ENCODE data around the gene HMMR.
"Not testable (repeated sequence)": the region's sequence is repeated elsewhere in the genome, so short reads cannot be mapped to it uniquely, and the experiment has no call there.

HMMR gene

DNA sequence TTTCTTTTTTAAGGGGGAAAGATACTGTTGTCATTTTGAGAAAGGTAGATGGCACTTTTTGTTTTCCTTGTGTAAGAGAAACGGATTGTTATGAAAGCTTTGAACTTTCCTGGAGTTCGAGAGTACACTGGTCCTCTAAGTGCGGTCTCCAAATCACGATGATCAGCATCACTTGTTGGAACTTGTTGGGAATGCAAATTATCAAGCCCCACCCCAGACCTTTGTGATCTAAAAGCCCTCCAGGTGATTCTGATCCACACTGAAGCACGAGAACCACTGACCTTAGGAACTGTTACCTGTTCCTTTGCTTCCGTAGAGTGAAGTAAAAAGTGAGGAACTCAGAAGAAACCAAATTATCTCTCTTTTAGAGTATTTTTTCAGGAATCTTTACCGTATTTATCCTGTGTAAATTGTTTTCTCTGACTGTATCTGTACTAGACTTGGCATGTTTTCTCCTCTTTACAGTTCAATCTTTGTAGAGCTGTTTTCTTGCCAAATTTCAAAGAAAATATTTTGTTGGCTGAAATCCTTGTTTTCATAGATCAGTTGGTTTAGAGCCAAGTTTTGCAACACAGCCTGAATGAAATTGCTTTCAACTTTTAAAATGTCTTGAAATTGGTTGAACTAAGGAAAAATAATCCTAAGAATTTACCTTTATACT is 49.0 kb downstream of the HMMR start:
- DNase-seq, result peak; percentile 33

- DNase-seq, result no peak
These were observed 52.1 kb downstream of the HMMR start for GRCh38 chr5:163512526-163512925.

DNA sequence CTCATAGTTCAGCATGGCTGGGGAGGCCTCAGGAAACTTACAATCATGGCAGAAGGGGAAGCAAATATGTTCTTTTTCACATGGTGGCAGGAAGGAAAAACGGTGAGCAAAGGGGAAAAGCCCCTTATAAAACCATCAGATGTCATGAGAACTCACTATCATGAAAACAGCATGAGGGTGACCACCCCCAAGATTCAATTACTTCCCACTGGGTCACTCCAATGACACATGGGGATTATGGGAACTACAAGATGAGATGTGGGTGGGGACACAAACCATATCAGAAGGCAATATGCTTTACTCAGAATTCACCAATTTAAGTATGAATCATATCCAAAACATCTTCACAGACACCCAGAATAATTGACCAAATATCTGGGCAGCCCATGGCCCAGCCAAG is 64.7 kb downstream of the HMMR start:
- DNase-seq, result no peak

DNA sequence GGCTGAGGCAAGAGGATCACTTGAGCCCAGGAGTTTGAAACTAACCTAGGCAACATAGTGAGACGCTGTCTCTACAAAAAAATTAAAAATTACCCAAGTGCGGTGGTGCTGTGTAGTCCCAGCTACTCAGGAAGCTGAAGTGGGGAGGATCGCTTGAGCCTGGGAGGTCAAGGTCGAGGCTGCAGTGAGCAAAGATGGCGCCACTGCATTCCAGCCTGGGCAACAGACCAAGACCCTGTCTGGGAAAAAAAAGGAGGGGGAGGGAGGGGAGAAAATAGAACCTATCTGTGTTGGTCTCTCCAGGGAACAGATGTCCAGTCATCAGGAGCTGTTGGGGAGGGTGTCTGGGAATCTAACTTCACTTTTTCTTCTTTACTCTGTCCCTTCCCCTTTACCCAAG is 69.3 kb downstream of the HMMR start:
- no peak for DNase-seq

- no peak for DNase-seq
These were observed 70.8 kb downstream of the HMMR start for GRCh38 chr5:163531272-163531671.

- no peak for DNase-seq
These were observed 72.0 kb downstream of the HMMR start for GRCh38 chr5:163532171-163533084.

DNA sequence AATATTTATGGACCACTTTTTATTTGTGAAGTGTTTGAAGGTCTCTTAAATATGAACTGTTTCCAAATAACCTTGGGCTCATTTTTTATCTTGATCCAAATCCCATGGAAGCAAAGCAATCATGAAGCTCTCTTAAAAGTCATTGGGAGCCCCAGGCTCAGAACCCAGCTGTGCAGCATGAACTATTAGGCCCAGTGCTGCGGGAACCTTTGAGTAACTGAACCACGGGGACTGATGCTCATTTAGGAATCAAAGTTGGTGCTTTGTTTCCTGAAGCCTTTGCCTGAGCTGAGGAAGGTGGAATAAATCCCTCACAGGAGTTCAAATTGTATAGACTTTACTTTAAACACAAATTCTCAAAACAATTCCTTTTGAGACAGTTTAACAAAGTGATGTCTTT is 72.8 kb downstream of the HMMR start:
- DNase-seq, result no peak

DNA sequence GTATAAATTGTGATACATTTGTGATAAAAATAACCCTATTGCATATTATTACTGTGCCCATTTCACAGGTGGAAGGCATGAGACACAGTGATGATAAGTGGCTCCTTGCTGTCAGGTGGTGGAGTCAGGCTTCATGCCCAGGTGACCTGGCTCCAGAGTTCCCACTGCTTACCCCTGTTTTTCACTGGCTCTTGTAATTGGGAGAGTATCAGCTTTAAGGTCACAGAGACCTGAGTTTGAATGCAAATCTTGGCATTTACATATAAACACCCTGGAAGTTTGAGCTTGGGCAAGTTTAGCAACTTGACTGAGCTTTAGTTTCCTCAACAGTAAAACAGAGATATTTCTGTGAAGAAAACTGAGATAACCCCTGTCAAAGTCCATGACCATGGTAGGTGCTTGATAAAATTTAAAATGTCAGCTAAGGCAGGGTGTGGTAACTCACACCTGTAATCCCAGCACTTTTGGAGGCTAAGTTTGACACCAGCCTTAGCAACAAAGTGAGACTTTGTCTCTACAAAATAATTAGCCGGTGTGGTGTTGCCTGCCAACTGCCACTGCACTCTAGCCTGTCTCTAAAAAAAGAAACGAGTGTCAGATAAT is 74.2 kb downstream of the HMMR start:
- no peak for DNase-seq

GRCh38 chr5:163535290-163535689 is 74.9 kb downstream of the HMMR start:
- peak; percentile 20 for DNase-seq

DNA sequence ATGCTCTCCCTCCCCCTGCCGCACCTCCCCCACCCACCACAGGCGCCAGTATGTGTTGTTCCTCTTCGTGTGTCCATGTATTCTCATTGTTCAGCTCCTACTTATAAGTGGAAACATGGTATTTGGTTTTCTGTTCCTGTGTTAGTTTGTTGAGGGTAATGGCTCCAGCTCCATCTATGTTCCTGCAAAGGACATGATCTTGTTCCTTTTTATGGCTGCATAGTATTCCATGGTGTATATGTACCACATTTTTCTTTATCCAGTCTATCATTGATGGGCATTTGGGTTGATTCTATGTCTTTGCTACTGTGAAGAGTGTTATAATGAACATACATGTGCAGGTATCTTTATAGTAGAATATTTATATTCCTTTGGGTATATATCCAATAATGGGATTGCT is 76.0 kb downstream of the HMMR start:
- not testable (repeated sequence) for DNase-seq

DNA sequence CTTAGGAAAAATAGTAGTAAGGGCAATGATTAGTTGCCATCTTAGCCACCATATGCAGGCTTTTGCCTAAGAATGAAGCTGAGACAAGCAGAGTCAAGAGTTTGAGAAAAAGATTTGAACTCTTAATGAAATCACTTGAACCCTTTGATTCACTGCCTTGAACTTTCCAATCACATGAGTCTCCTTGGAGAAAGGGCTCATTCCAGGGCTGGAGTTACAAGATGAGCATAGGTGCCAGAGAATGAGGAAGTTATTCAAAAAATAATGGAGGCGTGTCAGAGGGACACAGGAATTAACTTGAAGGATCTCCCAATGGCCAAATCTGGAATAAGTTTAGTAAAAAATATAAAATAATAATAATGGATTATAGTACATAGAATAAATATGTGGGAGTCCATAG is 80.3 kb downstream of the HMMR start:
- no peak for DNase-seq
